HG03432 (cell line): ENCODE measurements around the gene TM2D3.

ENCODE experiments used
- ATAC-seq: cut with Tn5 transposase; IDR thresholded peaks from one replicate; pipeline ENCODE4 v1.9.1; 2021; ENCODE audit warnings: mild to moderate bottlenecking, moderate library complexity; ENCODE audit not compliant: unreplicated experiment

Gene TM2D3

GRCh38 chr15:101625980-101626379 lies 26.2 kb downstream of the TM2D3 start:
- no peak for ATAC-seq

- no peak for ATAC-seq
Measured at GRCh38 chr15:101625184-101625583, 27.0 kb downstream of the TM2D3 start.

- ATAC-seq = no peak
Measured at GRCh38 chr15:101623367-101624304, 28.5 kb downstream of the TM2D3 start.

- ATAC-seq = no peak
Measured at GRCh38 chr15:101621961-101622360, 30.2 kb downstream of the TM2D3 start.

- ATAC-seq = no peak
Measured at GRCh38 chr15:101620671-101621070, 31.5 kb downstream of the TM2D3 start.

- ATAC-seq = no peak
Measured at GRCh38 chr15:101619615-101619865, 32.6 kb downstream of the TM2D3 start.

- ATAC-seq = no peak
Measured at GRCh38 chr15:101618851-101619614, 33.1 kb downstream of the TM2D3 start.

GRCh38 chr15:101618076-101618475 lies 34.1 kb downstream of the TM2D3 start:
- no peak for ATAC-seq

- ATAC-seq = no peak
Measured at GRCh38 chr15:101617390-101617965, 34.7 kb downstream of the TM2D3 start.

GRCh38 chr15:101615986-101616848 lies 36.0 kb downstream of the TM2D3 start:
- no peak for ATAC-seq

GRCh38 chr15:101615414-101615985 lies 36.7 kb downstream of the TM2D3 start:
- ATAC-seq = no peak

GRCh38 chr15:101614761-101615160 lies 37.4 kb downstream of the TM2D3 start:
- no peak for ATAC-seq

- no peak for ATAC-seq
Measured at GRCh38 chr15:101614001-101614585, 38.1 kb downstream of the TM2D3 start.

GRCh38 chr15:101613130-101614000 lies 38.8 kb downstream of the TM2D3 start:
- no peak for ATAC-seq

GRCh38 chr15:101612676-101613075 lies 39.5 kb downstream of the TM2D3 start:
- ATAC-seq = no peak

GRCh38 chr15:101611580-101612299 lies 40.4 kb downstream of the TM2D3 start:
- no peak for ATAC-seq

GRCh38 chr15:101611007-101611406 lies 41.2 kb downstream of the TM2D3 start:
- ATAC-seq = no peak

GRCh38 chr15:101610611-101611000 lies 41.6 kb downstream of the TM2D3 start:
- ATAC-seq = no peak
